Stimulated activated naive CD8-positive, alpha-beta T cell treated with anti-CD3 and anti-CD28 coated beads, Interleukin-15, amount 100 ng/mL, for 72 hours (primary cell): ENCODE measurements around the gene DLEC1.

Source experiments
- ATAC-seq: fragments of 150-1000 bp; cut with Tn5 transposase; 2 replicates; pipeline ENCODE4 v1.10.0; 2021; ENCODE audit warnings: mild to moderate bottlenecking, moderate library complexity
- DNase-seq, 2 donors: peaks; one replicate each; pipeline ENCODE4 v3.0.0; 2021 to 2022
- H3K27ac Mint-ChIP-seq, 2 donors: one replicate each; pipeline ENCODE4 v1.8.0; 2022; ENCODE audit warnings: mild to moderate bottlenecking in 2 of 2, mixed read lengths in 2 of 2, moderate library complexity in 2 of 2
- H3K27me3 Mint-ChIP-seq: one replicate; pipeline ENCODE4 v1.8.0; 2022; ENCODE audit warnings: mixed read lengths
- H3K4me1 Mint-ChIP-seq: one replicate; pipeline ENCODE4 v1.8.0; 2022; ENCODE audit warnings: mild to moderate bottlenecking, mixed read lengths
- H3K4me3 Mint-ChIP-seq, 2 donors: one replicate each; pipeline ENCODE4 v1.8.0; 2022; ENCODE audit warnings: mild to moderate bottlenecking in 2 of 2, mixed read lengths in 2 of 2, moderate library complexity in 1 of 2
- H3K9me3 Mint-ChIP-seq, 2 donors: one replicate each; pipeline ENCODE4 v1.8.0; 2022; ENCODE audit warnings: mixed read lengths in 2 of 2

Gene DLEC1

GRCh38 chr3:38142959-38143358 lies 104.0 kb downstream of the DLEC1 start:
- Mint-ChIP-seq H3K4me1 (peaks cover 39% of the 10 kb centered on the region), H3K27ac (no peak overlapping the region)
- DNase-seq = no peak

GRCh38 chr3:38143511-38143910 lies 104.5 kb downstream of the DLEC1 start:
- Mint-ChIP-seq H3K4me1 (peaks cover 34% of the 10 kb centered on the region), H3K27me3 (no peaks in the 10 kb centered on the region), H3K27ac (no peak overlapping the region), H3K9me3 (peaks cover 12% of the 10 kb centered on the region in 2 donors), H3K4me3 (no peak overlapping the region)
- DNase-seq (no peak), ATAC-seq (no peak)

More at GRCh38 chr3:38142959-38143358, 104.0 kb downstream of the DLEC1 start:
- Mint-ChIP-seq H3K9me3 (peaks cover 12% of the 10 kb centered on the region in 2 donors), H3K4me3 (no peak overlapping the region), H3K27me3 (no peaks in the 10 kb centered on the region)
- ATAC-seq = no peak

DNA sequence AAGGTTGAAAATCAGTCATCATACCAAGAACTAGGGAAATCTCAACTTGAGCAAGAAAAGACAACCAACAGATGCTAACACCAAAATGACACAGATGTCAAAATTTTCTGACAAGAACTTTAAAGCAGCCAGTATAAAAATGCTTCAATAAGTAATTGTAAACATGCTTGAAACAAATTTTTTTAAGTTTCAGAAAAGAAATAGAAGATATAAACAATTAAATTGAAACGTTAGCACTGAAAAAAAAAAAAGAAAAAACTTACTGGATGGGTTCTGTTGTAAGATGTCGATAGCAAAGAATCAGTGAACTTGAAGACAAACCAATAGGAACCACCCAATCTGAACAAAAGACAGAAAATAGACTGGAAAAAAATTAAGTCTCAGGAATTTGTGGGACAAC lies 107.5 kb downstream of the DLEC1 start:
- DNase-seq (no peak), ATAC-seq (no peak)
- Mint-ChIP-seq H3K27me3 (no peaks in the 10 kb centered on the region), H3K4me1 (peaks cover 22% of the 10 kb centered on the region), H3K9me3 (peaks cover 12% of the 10 kb centered on the region in 2 donors), H3K27ac (no peak overlapping the region), H3K4me3 (no peak overlapping the region)

DNA sequence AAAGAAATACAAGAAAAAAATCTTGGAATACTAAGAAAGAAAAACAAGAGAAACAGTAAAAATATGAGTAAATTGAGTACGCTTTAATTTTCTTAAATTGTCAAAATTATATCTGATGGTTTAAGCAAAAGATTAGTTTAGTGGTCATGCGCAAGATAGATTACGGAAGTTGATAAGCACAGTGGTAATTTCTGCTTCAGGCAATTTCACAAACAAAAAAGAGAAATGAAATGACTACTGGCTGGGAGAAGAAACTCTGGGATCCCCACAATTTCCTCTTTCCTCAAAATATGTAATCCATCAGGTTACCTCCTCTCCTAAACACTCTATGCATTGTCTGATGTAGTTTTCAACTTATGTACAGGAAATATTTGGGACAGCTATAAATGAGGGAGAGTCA lies 108.4 kb downstream of the DLEC1 start:
- H3K4me1 Mint-ChIP-seq = peaks cover 21% of the 10 kb centered on the region
- H3K27me3 Mint-ChIP-seq = no peaks in the 10 kb centered on the region
- no peak overlapping the region for H3K27ac Mint-ChIP-seq
- H3K9me3 Mint-ChIP-seq = peaks cover 12% of the 10 kb centered on the region in 2 donors
- no peak overlapping the region for H3K4me3 Mint-ChIP-seq
- ATAC-seq (no peak), DNase-seq (no peak)

GRCh38 chr3:38148311-38148882 lies 109.4 kb downstream of the DLEC1 start:
- Mint-ChIP-seq H3K4me3 (no peak overlapping the region), H3K9me3 (peaks cover 12% of the 10 kb centered on the region in 2 donors), H3K27ac (no peak overlapping the region), H3K4me1 (peaks cover 30% of the 10 kb centered on the region), H3K27me3 (no peaks in the 10 kb centered on the region)
- no peak for DNase-seq
- peak; percentile 53 for ATAC-seq

DNA sequence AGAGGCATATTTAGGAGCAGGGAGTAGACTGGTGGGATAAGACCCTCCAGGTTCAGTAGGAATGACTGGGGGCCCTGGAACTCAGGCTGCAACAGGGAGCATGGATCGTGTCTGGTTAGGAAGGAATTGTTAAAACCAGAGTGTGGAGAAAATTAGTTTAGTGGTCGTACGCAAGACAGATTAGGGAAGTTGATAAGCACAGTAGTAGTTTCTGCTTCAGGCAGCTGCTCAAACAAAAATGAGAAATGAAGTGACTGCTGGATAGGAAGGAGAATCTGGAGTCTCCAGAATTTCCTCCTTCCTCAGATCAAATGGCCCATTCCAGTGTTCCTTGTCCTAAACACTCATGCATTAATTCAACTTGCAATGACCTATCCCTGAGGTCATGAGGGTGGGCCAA lies 110.7 kb downstream of the DLEC1 start:
- DNase-seq (no peak), ATAC-seq (no peak)
- H3K27me3 Mint-ChIP-seq = no peaks in the 10 kb centered on the region
- H3K4me3 Mint-ChIP-seq = no peak overlapping the region
- H3K4me1 Mint-ChIP-seq = peaks cover 44% of the 10 kb centered on the region
- no peak overlapping the region for H3K27ac Mint-ChIP-seq
- peaks cover 12% of the 10 kb centered on the region in 2 donors for H3K9me3 Mint-ChIP-seq

DNA sequence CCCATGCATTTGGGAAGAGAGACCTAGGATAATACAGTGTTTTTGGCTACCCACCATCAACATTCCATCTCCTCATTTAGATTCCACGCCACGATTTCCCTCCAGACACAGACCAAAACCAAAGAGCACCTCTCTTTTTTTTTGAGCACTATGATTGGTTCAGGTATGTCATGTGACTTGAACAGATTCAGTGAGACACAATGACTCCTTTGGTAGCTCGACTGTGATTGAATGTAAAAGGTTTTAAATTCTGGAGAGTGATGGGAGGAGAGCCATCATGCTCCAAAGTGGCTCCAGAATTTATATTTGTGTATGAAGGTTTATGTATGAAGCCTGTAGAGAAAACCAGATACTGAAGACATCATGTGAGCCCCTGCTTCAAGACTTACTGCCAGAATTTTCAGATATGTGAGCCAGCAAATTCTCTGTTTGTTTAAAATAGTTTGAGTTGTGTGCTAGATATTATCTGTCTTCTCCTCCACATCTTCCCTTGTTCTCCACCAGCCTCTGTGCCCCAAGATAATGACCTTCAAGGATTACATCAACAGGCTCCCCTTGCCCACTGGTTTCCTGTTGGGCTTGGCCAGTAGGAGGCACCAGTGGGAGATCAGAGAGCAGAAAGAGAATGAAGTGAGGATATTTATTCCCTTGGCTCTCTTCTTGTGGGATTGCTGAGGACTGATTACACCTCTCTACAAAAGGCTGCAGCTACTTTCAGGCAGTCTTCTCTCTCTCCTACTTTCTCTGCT lies 111.9 kb downstream of the DLEC1 start:
- no peaks in the 10 kb centered on the region for H3K27me3 Mint-ChIP-seq
- DNase-seq (no peak), ATAC-seq (no peak)
- H3K4me1 Mint-ChIP-seq = peaks cover 53% of the 10 kb centered on the region
- peaks cover 11 to 12% of the 10 kb centered on the region in 2 donors for H3K9me3 Mint-ChIP-seq
- no peak overlapping the region for H3K4me3 Mint-ChIP-seq
- H3K27ac Mint-ChIP-seq = no peak overlapping the region

- DNase-seq (no peak), ATAC-seq (peak; percentile 73)
- Mint-ChIP-seq H3K4me3 (no peak overlapping the region), H3K9me3 (peaks cover 3 to 4% of the 10 kb centered on the region in 2 donors), H3K27me3 (no peaks in the 10 kb centered on the region), H3K4me1 (peaks cover 53% of the 10 kb centered on the region), H3K27ac (no peak overlapping the region)
Observed at GRCh38 chr3:38151667-38152265, 112.8 kb downstream of the DLEC1 start.

- H3K27me3 Mint-ChIP-seq = no peaks in the 10 kb centered on the region
- H3K4me3 Mint-ChIP-seq = no peak overlapping the region
- H3K27ac Mint-ChIP-seq = no peak overlapping the region
- H3K4me1 Mint-ChIP-seq = peaks cover 53% of the 10 kb centered on the region
- no peak for DNase-seq
- no peaks in the 10 kb centered on the region for H3K9me3 Mint-ChIP-seq
- peak; percentile 30 for ATAC-seq
Observed at GRCh38 chr3:38152609-38153008, 113.6 kb downstream of the DLEC1 start.

DNA sequence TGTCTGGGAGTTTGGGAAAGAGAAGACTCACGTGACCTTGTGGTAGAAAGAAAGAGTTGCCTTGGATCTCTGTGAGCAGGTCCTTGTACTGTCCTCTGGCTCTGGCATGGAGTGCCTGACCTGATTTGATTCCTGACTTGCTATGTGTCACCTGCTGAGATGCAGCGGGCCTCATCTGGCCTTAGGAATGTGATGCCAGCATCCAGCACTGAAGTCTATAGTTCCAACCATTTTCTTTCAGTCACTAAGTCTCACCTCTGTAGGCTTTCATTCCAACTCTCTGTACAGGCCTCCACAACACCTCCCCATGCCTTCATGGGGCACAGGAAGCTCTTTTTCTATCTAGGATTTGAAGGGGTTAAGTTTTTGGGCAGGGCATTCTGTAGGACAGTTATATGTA lies 114.2 kb downstream of the DLEC1 start:
- ATAC-seq (no peak), DNase-seq (no peak)
- Mint-ChIP-seq H3K27ac (no peak overlapping the region), H3K4me1 (peaks cover 53% of the 10 kb centered on the region), H3K9me3 (no peaks in the 10 kb centered on the region), H3K4me3 (no peak overlapping the region), H3K27me3 (no peaks in the 10 kb centered on the region)

GRCh38 chr3:38154033-38154494 lies 115.1 kb downstream of the DLEC1 start:
- Mint-ChIP-seq H3K9me3 (no peaks in the 10 kb centered on the region), H3K4me1 (peaks cover 53% of the 10 kb centered on the region), H3K4me3 (peak overlapping the region in 1 of 2 donors; percentile 62), H3K27ac (peak overlapping the region in 1 of 2 donors; percentile 74), H3K27me3 (no peaks in the 10 kb centered on the region)
- ATAC-seq (peak; percentile 50), DNase-seq (no peak)

GRCh38 chr3:38154625-38155255 lies 115.7 kb downstream of the DLEC1 start:
- Mint-ChIP-seq H3K4me3 (peak overlapping the region in 1 of 2 donors; percentile 62), H3K27me3 (no peaks in the 10 kb centered on the region), H3K9me3 (no peaks in the 10 kb centered on the region), H3K27ac (peak overlapping the region in 1 of 2 donors; percentile 74), H3K4me1 (peaks cover 47% of the 10 kb centered on the region)
- no peak for DNase-seq
- peak; percentile 69 for ATAC-seq

DNA sequence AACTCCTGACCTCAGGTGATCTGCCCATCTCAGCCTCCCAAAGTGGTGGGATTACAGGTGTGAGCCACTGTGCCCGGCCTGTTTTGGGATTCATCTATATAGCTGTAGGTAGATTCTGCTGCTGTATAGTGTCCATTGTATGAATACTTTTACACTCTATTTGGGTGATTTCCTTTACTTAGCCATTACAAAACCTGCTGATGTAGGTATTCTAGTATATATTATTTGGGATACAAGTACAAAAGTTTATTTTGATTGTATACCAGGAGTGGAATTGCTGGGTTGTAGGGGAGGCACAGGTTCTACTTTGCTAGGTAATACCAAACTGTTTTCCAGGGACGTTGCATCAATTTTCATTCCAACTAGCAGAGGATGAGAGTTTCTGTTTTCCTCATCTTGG lies 116.8 kb downstream of the DLEC1 start:
- Mint-ChIP-seq H3K27ac (no peak overlapping the region), H3K4me1 (peaks cover 47% of the 10 kb centered on the region), H3K4me3 (no peak overlapping the region), H3K9me3 (no peaks in the 10 kb centered on the region), H3K27me3 (no peaks in the 10 kb centered on the region)
- no peak for ATAC-seq
- DNase-seq = no peak

DNA sequence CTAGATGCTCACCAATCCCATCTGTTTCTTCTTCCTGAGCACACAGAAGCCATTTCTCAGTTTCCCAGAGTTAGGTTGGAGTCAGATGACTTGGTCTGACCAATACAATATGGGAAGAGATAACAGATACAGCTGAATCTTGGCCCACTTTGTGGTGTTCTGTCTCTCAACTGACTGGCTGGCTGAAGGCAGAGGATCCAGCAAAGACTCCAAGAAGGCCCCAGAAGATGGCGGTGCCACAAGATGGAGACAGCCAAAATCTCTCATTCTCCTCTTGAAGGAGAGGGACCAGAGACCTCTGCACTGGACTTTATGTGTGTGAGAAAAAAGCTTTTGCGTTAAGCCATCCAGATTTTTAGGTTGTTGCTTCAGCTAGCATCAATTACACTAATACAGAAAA lies 118.1 kb downstream of the DLEC1 start:
- Mint-ChIP-seq H3K27me3 (no peaks in the 10 kb centered on the region), H3K4me3 (no peak overlapping the region), H3K4me1 (peaks cover 35% of the 10 kb centered on the region), H3K9me3 (no peaks in the 10 kb centered on the region), H3K27ac (peak overlapping the region in 1 of 2 donors; percentile 24)
- ATAC-seq (no peak), DNase-seq (no peak)

DNA sequence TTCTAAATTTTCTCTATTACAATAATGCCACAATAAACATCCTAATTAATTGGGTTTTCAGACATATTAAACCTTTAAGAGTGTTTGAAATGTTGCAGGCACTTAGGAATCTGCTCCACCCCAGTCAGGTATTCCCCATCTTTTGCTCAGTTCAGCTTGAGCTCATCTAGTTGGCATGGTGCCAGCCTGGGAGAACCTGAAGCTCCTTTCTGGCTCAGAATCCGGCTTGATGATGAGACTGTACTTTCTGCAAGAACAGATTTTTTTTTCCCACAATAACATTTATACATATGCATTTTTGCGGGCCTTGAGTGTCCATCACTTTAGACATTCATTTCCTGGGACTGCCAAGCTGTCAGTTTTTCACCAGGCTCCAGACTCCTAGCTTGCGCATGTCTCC lies 118.6 kb downstream of the DLEC1 start:
- Mint-ChIP-seq H3K27ac (no peak overlapping the region), H3K4me1 (peaks cover 31% of the 10 kb centered on the region), H3K27me3 (no peaks in the 10 kb centered on the region), H3K9me3 (no peaks in the 10 kb centered on the region), H3K4me3 (no peak overlapping the region)
- ATAC-seq (no peak), DNase-seq (no peak)

GRCh38 chr3:38158472-38158871 lies 119.5 kb downstream of the DLEC1 start:
- H3K27me3 Mint-ChIP-seq = no peaks in the 10 kb centered on the region
- peaks cover 22% of the 10 kb centered on the region for H3K4me1 Mint-ChIP-seq
- no peak overlapping the region for H3K27ac Mint-ChIP-seq
- no peaks in the 10 kb centered on the region for H3K9me3 Mint-ChIP-seq
- no peak overlapping the region for H3K4me3 Mint-ChIP-seq
- no peak for ATAC-seq
- no peak for DNase-seq
